Endothelial cell of umbilical vein (primary cell): ENCODE data around the gene CCT8. TPM values are rescaled to one million over a fixed set of nuclear protein-coding genes. Genes with fewer than 3 reads are reported as not detected.

Experiments
- BruUV-seq: library from RNA; stranded (reverse); fragments of 400-500 nt; replicated peaks from 2 replicates; lab custom pipeline; 2021; lab: Mats Ljungman, UMichigan
- CTCF ChIA-PET: fragments of 300-600, 350-600 bp; sonication (Branson Sonifier 250); formaldehyde crosslinking; loops from one replicate; lab custom pipeline; 2021; ENCODE audit warnings: antibody characterized with exemption, inconsistent platforms; lab: Charles Lee
- POLR2A ChIA-PET: fragments of 300-600, 350-600 bp; sonication (Branson Sonifier 250); formaldehyde crosslinking; loops from one replicate; lab custom pipeline; 2021; ENCODE audit warnings: antibody characterized with exemption, inconsistent platforms; lab: Charles Lee
- DNase-seq: peaks from one replicate; pipeline ENCODE4 v3.0.0-alpha.2; 2011; ENCODE audit warnings: low read depth, low spot score
- FAIRE-seq: peaks from 2 replicates; lab custom pipeline; 2011; peaks lifted over from hg19 to GRCh38; lab: Jason Lieb, UNC
- H2AFZ ChIP-seq: 2 replicates; pipeline ENCODE4 v1.6.0; 2012; ENCODE audit warnings: low read depth, low read length, control low read depth, inconsistent platforms
- H3K27ac ChIP-seq: 2 replicates; pipeline ENCODE4 v1.5.1; 2011; ENCODE audit warnings: low read depth, mild to moderate bottlenecking, control low read depth, low read length, moderate library complexity; ENCODE audit not compliant: insufficient read depth
- H3K27me3 ChIP-seq, 2 experiments: 2 replicates each; pipeline versions ENCODE4 v1.6.0 to v1.6.1; 2011; ENCODE audit warnings: low read length in 2 of 2, mixed read lengths in 1 of 2; ENCODE audit not compliant: control insufficient read depth in 2 of 2, insufficient read depth in 2 of 2
- H3K36me3 ChIP-seq, 2 experiments: 2 replicates in 1 of 2; 3 replicates in 1 of 2; pipeline ENCODE4 v1.5.1; 2011; ENCODE audit warnings: low read length in 2 of 2, mild to moderate bottlenecking in 1 of 2, moderate library complexity in 1 of 2; ENCODE audit not compliant: control insufficient read depth in 2 of 2, insufficient read depth in 2 of 2; ENCODE audit errors: extremely low read depth in 1 of 2
- H3K4me1 ChIP-seq: 3 replicates; pipeline ENCODE4 v1.5.1; 2011; ENCODE audit warnings: mild to moderate bottlenecking, low read length; ENCODE audit not compliant: control insufficient read depth, insufficient read depth; ENCODE audit errors: extremely low read depth
- H3K4me2 ChIP-seq: 2 replicates; pipeline ENCODE4 v1.6.1; 2011; ENCODE audit warnings: low read length, control low read depth, mixed read lengths; ENCODE audit not compliant: insufficient read depth
- H3K4me3 ChIP-seq, 3 experiments: fragments of 200-600 bp in 1 of 3; sonication (generic), shearing (Covaris generic) in 1 of 3; replicated peaks in 1 of 3; 2 replicates each; pipeline ENCODE4 v1.5.1; 2011 to 2016; ENCODE audit warnings: control low read depth in 3 of 3, low read length in 3 of 3, mild to moderate bottlenecking in 2 of 3, inconsistent platforms in 1 of 3, low read depth in 1 of 3, moderate library complexity in 1 of 3; ENCODE audit not compliant: insufficient read depth in 1 of 3
- H3K79me2 ChIP-seq: 2 replicates; pipeline ENCODE4 v1.6.0; 2012; ENCODE audit warnings: low read length, inconsistent platforms; ENCODE audit not compliant: control insufficient read depth, insufficient read depth
- H3K9ac ChIP-seq: replicated peaks from 2 replicates; pipeline ENCODE3; 2011; ENCODE audit warnings: low read length, control low read depth; ENCODE audit not compliant: insufficient read depth; ENCODE audit errors: extremely low read depth
- H3K9me1 ChIP-seq: replicated peaks from 3 replicates; pipeline ENCODE4 v1.6.0; 2011; ENCODE audit warnings: mild to moderate bottlenecking, low read length; ENCODE audit not compliant: control insufficient read depth, insufficient read depth; ENCODE audit errors: extremely low read depth
- H3K9me3 ChIP-seq: replicated peaks from 2 replicates; pipeline ENCODE4 v1.5.1; 2012; ENCODE audit warnings: low read length, inconsistent platforms; ENCODE audit not compliant: control insufficient read depth, insufficient read depth
- H4K20me1 ChIP-seq: replicated peaks from 2 replicates; pipeline ENCODE3; 2011; ENCODE audit warnings: mild to moderate bottlenecking, low read length; ENCODE audit not compliant: control insufficient read depth, insufficient read depth; ENCODE audit errors: extremely low read depth
- CTCF ChIP-seq, 2 donors: IDR thresholded peaks; 1 replicate in 1 of 2; 2 replicates in 1 of 2; pipeline ENCODE4 v1.5.1; 2011; ENCODE audit warnings: low read length in 2 of 2, mild to moderate bottlenecking in 2 of 2, moderate library complexity in 2 of 2, control low read depth in 1 of 2, inconsistent platforms in 1 of 2, low read depth in 1 of 2; ENCODE audit not compliant: insufficient read depth in 1 of 2; ENCODE audit errors: extremely low read depth in 1 of 2
- GATA2 ChIP-seq: IDR thresholded peaks from 2 replicates; pipeline ENCODE4 v1.7.0; 2011; ENCODE audit warnings: low read depth, mild to moderate bottlenecking, moderate library complexity, mixed read lengths, low read length; ENCODE audit not compliant: insufficient read length, insufficient read depth
- JUN ChIP-seq: IDR thresholded peaks from 2 replicates; pipeline ENCODE4 v1.6.1; 2011; ENCODE audit warnings: borderline replicate concordance, low read depth; ENCODE audit not compliant: insufficient read length, insufficient read depth
- MAX ChIP-seq: IDR thresholded peaks from 2 replicates; pipeline ENCODE4 v1.6.1; 2011; ENCODE audit not compliant: insufficient read depth, insufficient read length
- POLR2A ChIP-seq: IDR thresholded peaks from 2 replicates; pipeline ENCODE4 v1.6.1; 2012; ENCODE audit warnings: low read depth, mild to moderate bottlenecking, control low read depth, low read length
- POLR2AphosphoS5 ChIP-seq: IDR thresholded peaks from 2 replicates; pipeline ENCODE4 v1.6.1; 2012; ENCODE audit warnings: low read depth, mild to moderate bottlenecking, control low read depth, low read length, moderate library complexity; ENCODE audit not compliant: insufficient read depth
- dilution Hi-C: fragments of 300-500 bp; cut with MboI; formaldehyde crosslinking; loops from one replicate; pipeline ENCODE4 v1.15.0; 2019; ENCODE audit warnings: low sequenced_read_pairs; ENCODE audit not compliant: extremely low pct_ligation_motif_present
- intact Hi-C: fragments of 100-400 bp; cut with micrococcal nuclease; formaldehyde crosslinking; loops from one replicate; pipeline ENCODE4 v1.10.0; 2022
- polyA plus RNA-seq, 4 experiments: library from polyadenylated mRNA; depleted of rRNA in 3 of 4; stranded (reverse) in 3 of 4; unstranded in 1 of 4; fragments of >200 nt; gene quantifications; 2 replicates each; pipeline versions ENCODE4 v1.2.1 to v1.2.3, GENCODE V29; 2011 to 2012; ENCODE audit warnings: missing spikeins in 1 of 4
- total RNA-seq: library from RNA; stranded (reverse); gene quantifications from 2 replicates; pipeline ENCODE4 v1.2.3, GENCODE V29; 2021

CCT8 gene
- total and polyA plus RNA-seq, 2 donors (not counting 3 experiments of a cell fraction or from before 2014, with no cell fraction given), result 102 to 212 TPM

- H3K9me1 ChIP-seq, result no peaks in the 10 kb centered on the region
- H4K20me1 ChIP-seq, result no peaks in the 10 kb centered on the region
- no TSS peak for BruUV-seq
- no peak overlapping the region for H3K9ac ChIP-seq
- no peaks in the 10 kb centered on the region for H3K79me2 ChIP-seq
- H3K4me3 ChIP-seq, result no peak overlapping the region
- TF ChIP-seq GATA2 (no peak), POLR2A (no peak), POLR2AphosphoS5 (no peak), MAX (no peak), JUN (no peak), CTCF (IDR thresholded peaks at IDR 0.05; ENCODE audit: extremely low read depth in 1 of 2, insufficient read depth in 1 of 2, low read depth in 1 of 2, low read length in 2 of 2) (no peak)
- no peak overlapping the region for H3K4me2 ChIP-seq
- H3K4me1 ChIP-seq, result peaks cover 3% of the 10 kb centered on the region
- FAIRE-seq (no peak), DNase-seq (no peak)
- ChIA-PET CTCF (interaction anchor here (1.1 to 1.8 kb wide), 8 partner anchors 9 to 268 kb away, joined by 3 to 5 read pairs (median 4); no protein-coding TSS in a partner anchor), POLR2A (no interaction called here)
- no peak overlapping the region for H3K27ac ChIP-seq
- intact Hi-C loops (no loop called here), dilution Hi-C loops (no loop called here)
- no peaks in the 10 kb centered on the region for H3K27me3 ChIP-seq
- no peaks in the 10 kb centered on the region for H3K9me3 ChIP-seq
- H2AFZ ChIP-seq, result no peak overlapping the region
- H3K36me3 ChIP-seq, result peaks cover 0 to 2% of the 10 kb centered on the region in 2 experiments
Observed at GRCh38 chr21:29105218-29105617, 31.8 kb upstream of the CCT8 start.
